ENCODE measurements around the gene PTPRN. TPM values are rescaled to one million over a fixed set of nuclear protein-coding genes. Genes with fewer than 3 reads are reported as not detected.
A peak's percentile ranks its signal among the peaks of the same experiment; 100 is the strongest.

PTPRN gene
- total RNA-seq, 1 donor from 2014 or later = 0.75 TPM

DNA sequence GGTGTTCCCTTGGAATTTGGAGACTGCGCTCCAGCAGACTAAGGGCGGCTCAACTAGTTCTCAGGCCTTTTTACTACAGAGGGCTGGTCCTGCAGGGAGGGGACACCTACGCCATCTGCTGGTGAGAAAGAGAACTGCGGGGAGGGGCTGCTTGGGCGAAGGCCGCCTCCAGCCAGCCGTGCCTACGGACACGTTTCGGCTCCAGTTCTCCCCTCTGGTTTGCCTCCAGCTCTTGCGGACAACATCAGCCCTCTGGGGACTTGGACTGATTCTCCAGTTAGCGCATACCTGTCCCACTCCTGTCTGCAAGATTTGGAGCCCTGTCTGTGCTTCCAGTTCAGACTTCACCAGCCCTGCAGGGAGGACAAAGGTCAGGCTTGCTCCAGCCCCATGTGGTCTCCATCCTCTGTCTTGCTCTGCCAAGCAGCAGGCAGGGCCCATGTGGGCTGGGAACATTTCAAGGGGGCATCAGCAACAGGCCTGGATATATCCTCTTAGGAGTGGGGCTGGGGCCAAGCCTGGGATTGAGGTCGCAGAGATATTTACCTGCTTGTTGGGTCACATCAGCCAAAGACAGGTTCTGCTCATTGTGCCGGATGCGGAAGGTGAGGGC, 10.3 kb downstream of the PTPRN start:
- no peak overlapping the region for H3K4me3 ChIP-seq (ENCODE audit: low read depth, low read length)
- no peak for DNase-seq (ENCODE audit: low read depth)
- TF ChIP-seq, protein P1, sequence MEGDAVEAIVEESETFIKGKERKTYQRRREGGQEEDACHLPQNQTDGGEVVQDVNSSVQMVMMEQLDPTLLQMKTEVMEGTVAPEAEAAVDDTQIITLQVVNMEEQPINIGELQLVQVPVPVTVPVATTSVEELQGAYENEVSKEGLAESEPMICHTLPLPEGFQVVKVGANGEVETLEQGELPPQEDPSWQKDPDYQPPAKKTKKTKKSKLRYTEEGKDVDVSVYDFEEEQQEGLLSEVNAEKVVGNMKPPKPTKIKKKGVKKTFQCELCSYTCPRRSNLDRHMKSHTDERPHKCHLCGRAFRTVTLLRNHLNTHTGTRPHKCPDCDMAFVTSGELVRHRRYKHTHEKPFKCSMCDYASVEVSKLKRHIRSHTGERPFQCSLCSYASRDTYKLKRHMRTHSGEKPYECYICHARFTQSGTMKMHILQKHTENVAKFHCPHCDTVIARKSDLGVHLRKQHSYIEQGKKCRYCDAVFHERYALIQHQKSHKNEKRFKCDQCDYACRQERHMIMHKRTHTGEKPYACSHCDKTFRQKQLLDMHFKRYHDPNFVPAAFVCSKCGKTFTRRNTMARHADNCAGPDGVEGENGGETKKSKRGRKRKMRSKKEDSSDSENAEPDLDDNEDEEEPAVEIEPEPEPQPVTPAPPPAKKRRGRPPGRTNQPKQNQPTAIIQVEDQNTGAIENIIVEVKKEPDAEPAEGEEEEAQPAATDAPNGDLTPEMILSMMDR (conservative IDR thresholded peaks at IDR 0.05; ENCODE audit: low read depth, low read length) = peak; percentile 93

DNA sequence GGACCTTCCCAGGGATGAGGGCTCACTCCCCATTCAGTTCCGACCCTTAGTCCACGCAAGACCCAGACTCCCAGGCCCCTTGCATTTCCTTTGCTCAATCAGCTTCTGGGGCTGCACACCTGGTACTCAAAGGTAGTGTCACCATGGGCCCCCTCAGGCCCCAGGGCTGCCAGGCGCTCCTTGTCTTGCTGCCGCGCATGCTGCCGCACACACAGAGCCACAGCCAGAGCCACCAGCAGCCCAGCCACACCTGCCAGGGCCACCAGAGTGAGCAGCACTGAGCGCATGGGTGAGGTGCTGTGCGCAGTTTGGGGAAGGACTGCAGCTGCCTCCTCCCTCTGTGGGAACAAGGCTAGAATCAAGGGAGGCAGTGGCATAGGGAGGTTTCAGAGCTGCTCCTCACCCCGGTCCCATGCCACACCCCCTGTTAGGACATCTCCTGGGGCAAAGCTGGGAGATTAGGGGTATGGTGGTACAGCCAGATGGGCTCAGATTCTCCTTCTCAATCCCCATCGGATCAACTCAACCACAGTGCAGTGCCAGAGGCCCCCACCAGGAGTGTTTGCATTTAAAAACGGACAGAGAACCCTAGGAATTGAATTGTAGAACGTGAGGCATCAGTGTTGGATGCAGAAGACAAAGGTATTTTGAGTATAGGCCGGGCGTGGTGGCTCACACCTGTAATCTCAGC, 11.3 kb downstream of the PTPRN start:
- TF ChIP-seq, protein P1 (conservative IDR thresholded peaks at IDR 0.05; ENCODE audit: low read depth, low read length) = peak; percentile 38
- no peak for DNase-seq (ENCODE audit: low read depth)
- H3K4me3 ChIP-seq (ENCODE audit: low read depth, low read length) = no peak overlapping the region

DNA sequence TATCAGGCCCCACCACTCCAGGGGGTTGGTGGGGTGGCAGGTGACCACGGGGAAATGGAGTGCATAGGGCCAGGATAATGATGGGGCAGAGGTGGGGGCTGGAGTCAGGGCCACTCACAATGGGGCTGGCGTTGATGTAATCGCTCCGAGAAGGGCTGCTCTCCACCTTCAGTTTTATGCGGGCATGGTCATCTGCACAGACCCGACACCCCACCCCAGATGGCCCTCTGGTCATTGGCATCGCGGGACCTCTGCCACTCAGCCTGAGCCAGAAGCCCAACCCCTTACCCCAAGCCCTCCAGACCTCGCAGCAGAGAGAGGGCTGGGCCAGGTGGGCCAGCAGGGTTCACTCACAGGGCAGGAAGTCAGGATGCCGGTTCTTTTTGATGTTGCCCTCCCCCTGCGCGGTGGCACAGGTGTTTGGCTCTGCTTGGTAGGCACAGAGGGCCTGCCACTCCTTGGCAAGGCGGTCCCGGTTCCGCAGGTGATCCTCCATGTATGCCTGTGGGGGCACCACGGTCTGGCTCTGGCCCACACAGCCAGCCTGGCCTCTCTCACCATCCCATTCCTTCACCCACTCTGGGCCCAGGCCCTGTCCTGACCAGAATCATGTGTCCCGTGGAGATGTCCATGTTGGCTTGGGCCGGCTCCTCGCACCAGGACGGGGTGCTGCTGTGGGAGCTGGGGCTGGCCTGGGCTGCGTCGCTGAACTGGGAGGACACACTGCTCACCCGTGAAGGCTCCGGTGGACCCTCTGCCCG, 12.4 kb downstream of the PTPRN start:
- no peak for DNase-seq (ENCODE audit: low read depth)
- TF ChIP-seq, protein P1 (conservative IDR thresholded peaks at IDR 0.05; ENCODE audit: low read depth, low read length) = no peak
- no peak overlapping the region for H3K4me3 ChIP-seq (ENCODE audit: low read depth, low read length)

DNA sequence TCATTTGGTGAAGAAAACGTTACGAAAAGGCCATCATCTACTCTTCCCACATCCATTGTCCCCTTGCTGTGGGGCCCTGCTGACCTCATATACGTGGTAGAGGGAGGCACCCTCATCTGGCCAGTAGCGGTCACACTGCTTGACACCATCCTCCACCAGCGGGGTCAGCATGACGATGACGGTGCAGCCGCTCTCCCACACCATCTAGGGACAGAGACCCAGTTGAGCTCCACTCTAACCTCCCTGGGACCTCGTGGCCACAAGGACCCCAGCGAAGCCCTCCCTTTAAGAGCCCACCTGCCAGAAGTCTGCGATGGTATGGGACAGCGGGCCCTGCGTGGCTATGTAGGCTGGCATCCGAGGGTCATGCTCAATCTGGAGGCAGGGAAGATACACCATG, 13.1 kb downstream of the PTPRN start:
- DNase-seq (ENCODE audit: low read depth) = no peak
- TF ChIP-seq, protein P1 (conservative IDR thresholded peaks at IDR 0.05; ENCODE audit: low read depth, low read length) = no peak
- H3K4me3 ChIP-seq (ENCODE audit: low read depth, low read length) = no peak overlapping the region

DNA sequence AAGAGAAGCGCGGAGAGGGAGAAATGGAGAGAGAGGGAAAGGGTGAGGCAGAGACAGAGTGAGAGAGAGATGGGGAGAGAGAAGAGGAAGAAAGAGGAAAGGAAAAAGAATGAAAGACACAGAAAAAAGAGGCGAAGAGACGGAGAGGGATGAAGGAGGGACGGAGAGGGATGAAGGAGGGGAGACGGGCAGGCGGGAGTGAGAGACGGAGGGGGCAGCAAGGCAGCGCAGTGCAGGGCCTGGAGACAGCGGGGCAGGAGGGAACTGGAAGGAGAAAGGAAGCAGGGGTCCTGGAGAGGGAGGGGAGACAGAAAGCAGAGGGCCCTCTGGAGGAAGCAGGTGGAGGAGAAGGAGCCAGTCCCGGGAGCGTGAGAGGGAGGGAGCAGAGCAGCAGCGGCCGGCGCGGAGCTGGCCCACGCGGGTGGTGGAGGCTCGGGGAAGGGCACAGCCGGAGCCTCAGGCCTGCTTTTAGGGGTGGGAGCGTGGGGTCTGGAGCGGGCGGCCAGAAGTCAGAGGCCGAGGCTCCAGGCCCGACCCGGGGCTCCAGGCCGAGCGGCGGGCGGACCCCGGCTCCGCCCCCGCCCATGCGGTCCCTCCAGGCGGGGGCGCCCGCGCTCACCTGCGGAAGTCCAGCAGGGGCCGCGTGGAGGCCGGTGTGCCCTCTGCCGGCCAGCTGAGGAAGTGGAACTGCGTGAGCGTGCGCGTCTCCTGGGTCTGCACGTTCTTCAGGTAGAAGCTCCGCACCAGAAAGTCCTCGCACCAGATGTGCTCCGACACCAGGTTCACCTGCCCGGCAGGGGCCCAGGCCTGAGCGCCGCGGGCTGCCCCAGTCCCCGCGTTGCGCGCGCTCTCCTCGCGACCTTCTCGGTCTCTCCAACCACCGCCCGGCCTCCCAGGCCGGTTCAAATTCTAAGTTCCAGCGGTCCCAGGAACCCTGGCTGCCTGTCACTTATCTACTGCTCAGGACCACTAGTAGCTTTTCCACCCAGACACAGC, 14.5 kb downstream of the PTPRN start:
- H3K4me3 ChIP-seq (ENCODE audit: low read depth, low read length) = peak overlapping the region; percentile 63
- DNase-seq (ENCODE audit: low read depth) = no peak
- TF ChIP-seq, protein P1 (conservative IDR thresholded peaks at IDR 0.05; ENCODE audit: low read depth, low read length) = peak; percentile 88

DNA sequence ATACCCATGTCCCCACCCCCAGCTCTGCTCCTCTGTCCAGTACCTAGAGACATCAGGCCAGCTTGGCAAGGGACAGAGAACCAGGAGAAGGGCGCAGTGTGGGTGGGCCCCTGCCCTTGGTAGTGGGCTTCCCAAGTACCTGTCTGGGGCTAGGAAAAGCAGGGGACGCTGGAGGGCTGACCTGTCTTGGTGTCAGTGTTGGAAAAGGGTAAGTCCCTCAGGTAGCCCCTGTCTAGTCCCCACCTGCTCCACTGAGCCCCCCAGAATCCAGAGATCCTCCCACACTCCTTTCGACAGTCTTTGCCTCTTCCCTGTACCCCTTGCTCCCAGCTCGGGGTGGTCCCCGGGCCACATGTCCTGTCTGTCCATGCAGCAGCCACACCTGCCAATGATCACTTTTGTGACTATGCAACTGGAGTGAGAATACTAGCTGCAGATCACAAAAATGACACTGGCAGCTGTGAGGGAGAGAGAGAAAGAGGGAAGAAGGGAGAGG, 15.4 kb downstream of the PTPRN start:
- H3K4me3 ChIP-seq (ENCODE audit: low read depth, low read length) = no peak overlapping the region
- TF ChIP-seq, protein P1 (conservative IDR thresholded peaks at IDR 0.05; ENCODE audit: low read depth, low read length) = no peak

More for the DNA sequence above, 15.4 kb downstream of the PTPRN start:
- DNase-seq (ENCODE audit: low read depth) = no peak
